HEK293 (cell line): ENCODE data around the gene SNRNP40.

Experiments
- BCL11A ChIP-seq: fragments of 450-650 bp; formaldehyde crosslinking; IDR thresholded peaks from 2 replicates; pipeline ENCODE4 v1.5.1; 2016; ENCODE audit warnings: low read depth, missing biosample characterization, missing genetic modification characterization
- CTCF ChIP-seq: fragments of 450-650 bp; formaldehyde crosslinking; IDR thresholded peaks from 2 replicates; pipeline ENCODE4 v1.5.1; 2016; ENCODE audit warnings: missing biosample characterization, missing genetic modification characterization
- KLF10 ChIP-seq: fragments of 450-650 bp; IDR thresholded peaks from 2 replicates; pipeline ENCODE4 v1.5.1; 2018; ENCODE audit warnings: missing biosample characterization, mild to moderate bottlenecking, missing genetic modification characterization
- TCF7L2 ChIP-seq: IDR thresholded peaks from 2 replicates; pipeline ENCODE4 v1.6.1; 2011; ENCODE audit warnings: low read depth, mild to moderate bottlenecking, inconsistent platforms, low read length, moderate library complexity, borderline replicate concordance
- ZEB2 ChIP-seq: fragments of 450-650 bp; formaldehyde crosslinking; IDR thresholded peaks from 2 replicates; pipeline ENCODE4 v1.5.1; 2016; ENCODE audit warnings: missing biosample characterization, missing genetic modification characterization
- ZNF146 ChIP-seq: fragments of 450-650 bp; formaldehyde crosslinking; IDR thresholded peaks from 2 replicates; pipeline ENCODE4 v1.5.1; 2016; ENCODE audit warnings: missing biosample characterization, missing genetic modification characterization
- ZNF513 ChIP-seq: fragments of 450-650 bp; IDR thresholded peaks from 2 replicates; pipeline ENCODE4 v1.5.1; 2018; ENCODE audit warnings: missing biosample characterization, missing genetic modification characterization
- ZNF530 ChIP-seq: fragments of 450-650 bp; formaldehyde crosslinking; IDR thresholded peaks from 2 replicates; pipeline ENCODE4 v1.5.1; 2016; ENCODE audit warnings: low read depth, missing biosample characterization, missing genetic modification characterization
- ZNF629 ChIP-seq: fragments of 450-650 bp; formaldehyde crosslinking; IDR thresholded peaks from 2 replicates; pipeline ENCODE4 v1.5.1; 2017; ENCODE audit warnings: missing biosample characterization, missing genetic modification characterization
- ZNF654 ChIP-seq: fragments of 450-650 bp; formaldehyde crosslinking; IDR thresholded peaks from 2 replicates; pipeline ENCODE4 v1.5.1; 2016; ENCODE audit warnings: low read depth, missing biosample characterization, missing genetic modification characterization
- ZNF792 ChIP-seq: fragments of 450-650 bp; formaldehyde crosslinking; IDR thresholded peaks from 2 replicates; pipeline ENCODE4 v1.5.1; 2016; ENCODE audit warnings: missing biosample characterization, missing genetic modification characterization

GRCh38 chr1:31324093-31324492 lies 27.5 kb upstream of the SNRNP40 start:
- TF ChIP-seq BCL11A = no peak
- no peak for TF ChIP-seq ZNF792 (tag by site-specific recombination)
- no peak for TF ChIP-seq CTCF (tag by site-specific recombination)
- TF ChIP-seq TCF7L2 = no peak
- no peak for TF ChIP-seq ZEB2 (tag by site-specific recombination)
- TF ChIP-seq ZNF513 (tag by site-specific recombination) = no peak
- no peak for TF ChIP-seq ZNF146 (tag by site-specific recombination)
- TF ChIP-seq ZNF530 (tag by site-specific recombination) = no peak
- TF ChIP-seq ZNF654 (tag by site-specific recombination) = no peak
- TF ChIP-seq KLF10 (tag by site-specific recombination) = no peak
- no peak for TF ChIP-seq ZNF629 (tag by site-specific recombination)
